Endothelial cell of umbilical vein (primary cell): Measurements from ENCODE around the gene CHMP1A. TPM values are rescaled to one million over a fixed set of nuclear protein-coding genes. Genes with fewer than 3 reads are reported as not detected.
A peak's percentile ranks its signal among the peaks of the same experiment; 100 is the strongest.

ENCODE experiments used
- BruUV-seq: library from RNA; stranded (reverse); fragments of 400-500 nt; replicated peaks from 2 replicates; lab custom pipeline; 2021; lab: Mats Ljungman, UMichigan
- CTCF ChIA-PET: fragments of 300-600, 350-600 bp; sonication (Branson Sonifier 250); formaldehyde crosslinking; loops from one replicate; lab custom pipeline; 2021; ENCODE audit warnings: antibody characterized with exemption, inconsistent platforms; lab: Charles Lee
- POLR2A ChIA-PET: fragments of 300-600, 350-600 bp; sonication (Branson Sonifier 250); formaldehyde crosslinking; loops from one replicate; lab custom pipeline; 2021; ENCODE audit warnings: antibody characterized with exemption, inconsistent platforms; lab: Charles Lee
- DNase-seq: peaks from one replicate; pipeline ENCODE4 v3.0.0-alpha.2; 2011; ENCODE audit warnings: low read depth, low spot score
- FAIRE-seq: peaks from 2 replicates; lab custom pipeline; 2011; peaks lifted over from hg19 to GRCh38; lab: Jason Lieb, UNC
- H2AFZ ChIP-seq: 2 replicates; pipeline ENCODE4 v1.6.0; 2012; ENCODE audit warnings: low read depth, low read length, control low read depth, inconsistent platforms
- H3K27ac ChIP-seq: 2 replicates; pipeline ENCODE4 v1.5.1; 2011; ENCODE audit warnings: low read depth, mild to moderate bottlenecking, control low read depth, low read length, moderate library complexity; ENCODE audit not compliant: insufficient read depth
- H3K27me3 ChIP-seq, 2 experiments: 2 replicates each; pipeline versions ENCODE4 v1.6.0 to v1.6.1; 2011; ENCODE audit warnings: low read length in 2 of 2, mixed read lengths in 1 of 2; ENCODE audit not compliant: control insufficient read depth in 2 of 2, insufficient read depth in 2 of 2
- H3K36me3 ChIP-seq, 2 experiments: 2 replicates in 1 of 2; 3 replicates in 1 of 2; pipeline ENCODE4 v1.5.1; 2011; ENCODE audit warnings: low read length in 2 of 2, mild to moderate bottlenecking in 1 of 2, moderate library complexity in 1 of 2; ENCODE audit not compliant: control insufficient read depth in 2 of 2, insufficient read depth in 2 of 2; ENCODE audit errors: extremely low read depth in 1 of 2
- H3K4me1 ChIP-seq: 3 replicates; pipeline ENCODE4 v1.5.1; 2011; ENCODE audit warnings: mild to moderate bottlenecking, low read length; ENCODE audit not compliant: control insufficient read depth, insufficient read depth; ENCODE audit errors: extremely low read depth
- H3K4me2 ChIP-seq: 2 replicates; pipeline ENCODE4 v1.6.1; 2011; ENCODE audit warnings: low read length, control low read depth, mixed read lengths; ENCODE audit not compliant: insufficient read depth
- H3K4me3 ChIP-seq, 3 experiments: fragments of 200-600 bp in 1 of 3; sonication (generic), shearing (Covaris generic) in 1 of 3; replicated peaks in 1 of 3; 2 replicates each; pipeline ENCODE4 v1.5.1; 2011 to 2016; ENCODE audit warnings: control low read depth in 3 of 3, low read length in 3 of 3, mild to moderate bottlenecking in 2 of 3, inconsistent platforms in 1 of 3, low read depth in 1 of 3, moderate library complexity in 1 of 3; ENCODE audit not compliant: insufficient read depth in 1 of 3
- H3K79me2 ChIP-seq: 2 replicates; pipeline ENCODE4 v1.6.0; 2012; ENCODE audit warnings: low read length, inconsistent platforms; ENCODE audit not compliant: control insufficient read depth, insufficient read depth
- H3K9ac ChIP-seq: replicated peaks from 2 replicates; pipeline ENCODE3; 2011; ENCODE audit warnings: low read length, control low read depth; ENCODE audit not compliant: insufficient read depth; ENCODE audit errors: extremely low read depth
- H3K9me1 ChIP-seq: replicated peaks from 3 replicates; pipeline ENCODE4 v1.6.0; 2011; ENCODE audit warnings: mild to moderate bottlenecking, low read length; ENCODE audit not compliant: control insufficient read depth, insufficient read depth; ENCODE audit errors: extremely low read depth
- H3K9me3 ChIP-seq: replicated peaks from 2 replicates; pipeline ENCODE4 v1.5.1; 2012; ENCODE audit warnings: low read length, inconsistent platforms; ENCODE audit not compliant: control insufficient read depth, insufficient read depth
- H4K20me1 ChIP-seq: replicated peaks from 2 replicates; pipeline ENCODE3; 2011; ENCODE audit warnings: mild to moderate bottlenecking, low read length; ENCODE audit not compliant: control insufficient read depth, insufficient read depth; ENCODE audit errors: extremely low read depth
- CTCF ChIP-seq, 2 donors: IDR thresholded peaks; 1 replicate in 1 of 2; 2 replicates in 1 of 2; pipeline ENCODE4 v1.5.1; 2011; ENCODE audit warnings: low read length in 2 of 2, mild to moderate bottlenecking in 2 of 2, moderate library complexity in 2 of 2, control low read depth in 1 of 2, inconsistent platforms in 1 of 2, low read depth in 1 of 2; ENCODE audit not compliant: insufficient read depth in 1 of 2; ENCODE audit errors: extremely low read depth in 1 of 2
- EZH2 ChIP-seq: IDR thresholded peaks from 2 replicates; pipeline ENCODE4 v1.6.1; 2012; ENCODE audit warnings: borderline replicate concordance, low read depth, mild to moderate bottlenecking, moderate library complexity, low read length, inconsistent platforms; ENCODE audit not compliant: severe bottlenecking
- GATA2 ChIP-seq: IDR thresholded peaks from 2 replicates; pipeline ENCODE4 v1.7.0; 2011; ENCODE audit warnings: low read depth, mild to moderate bottlenecking, moderate library complexity, mixed read lengths, low read length; ENCODE audit not compliant: insufficient read length, insufficient read depth
- JUN ChIP-seq: IDR thresholded peaks from 2 replicates; pipeline ENCODE4 v1.6.1; 2011; ENCODE audit warnings: borderline replicate concordance, low read depth; ENCODE audit not compliant: insufficient read length, insufficient read depth
- POLR2A ChIP-seq: IDR thresholded peaks from 2 replicates; pipeline ENCODE4 v1.6.1; 2012; ENCODE audit warnings: low read depth, mild to moderate bottlenecking, control low read depth, low read length
- POLR2AphosphoS5 ChIP-seq: IDR thresholded peaks from 2 replicates; pipeline ENCODE4 v1.6.1; 2012; ENCODE audit warnings: low read depth, mild to moderate bottlenecking, control low read depth, low read length, moderate library complexity; ENCODE audit not compliant: insufficient read depth
- dilution Hi-C: fragments of 300-500 bp; cut with MboI; formaldehyde crosslinking; loops from one replicate; pipeline ENCODE4 v1.15.0; 2019; ENCODE audit warnings: low sequenced_read_pairs; ENCODE audit not compliant: extremely low pct_ligation_motif_present
- intact Hi-C: fragments of 100-400 bp; cut with micrococcal nuclease; formaldehyde crosslinking; loops from one replicate; pipeline ENCODE4 v1.10.0; 2022
- polyA plus RNA-seq, 4 experiments: library from polyadenylated mRNA; depleted of rRNA in 3 of 4; stranded (reverse) in 3 of 4; unstranded in 1 of 4; fragments of >200 nt; gene quantifications; 2 replicates each; pipeline versions ENCODE4 v1.2.1 to v1.2.3, GENCODE V29; 2011 to 2012; ENCODE audit warnings: missing spikeins in 1 of 4
- total RNA-seq: library from RNA; stranded (reverse); gene quantifications from 2 replicates; pipeline ENCODE4 v1.2.3, GENCODE V29; 2021

CHMP1A gene
- total and polyA plus RNA-seq, 2 donors (not counting 3 experiments of a cell fraction or from before 2014, with no cell fraction given): 83.9 to 101 TPM

- dilution Hi-C loops: no loop called here
- CTCF ChIA-PET: interaction anchor here (0.6 to 3.9 kb wide), 3 partner anchors 10 to 27 kb away, joined by 3 to 48 read pairs (median 7); partner anchors contain the start of gene DPEP1
These were observed 56.6 kb downstream of the CHMP1A start for GRCh38 chr16:89600956-89601355.

GRCh38 chr16:89600427-89600826 lies 57.1 kb downstream of the CHMP1A start:
- no peak overlapping the region for H3K27ac ChIP-seq
- no peak overlapping the region for H3K4me3 ChIP-seq
- no peak overlapping the region for H3K4me2 ChIP-seq
- intact Hi-C loops (no loop called here), dilution Hi-C loops (no loop called here)
- no peaks in the 10 kb centered on the region for H3K9me1 ChIP-seq
- no peaks in the 10 kb centered on the region for H3K27me3 ChIP-seq
- peaks cover 11% of the 10 kb centered on the region for H3K4me1 ChIP-seq
- BruUV-seq: no TSS peak
- H3K9ac ChIP-seq: no peak overlapping the region
- DNase-seq (no peak), FAIRE-seq (no peak)
- H3K79me2 ChIP-seq: no peaks in the 10 kb centered on the region
- ChIA-PET CTCF (interaction anchor here (0.6 to 3.9 kb wide), 4 partner anchors 8 to 28 kb away, joined by 3 to 48 read pairs (median 5); partner anchors contain the start of gene DPEP1), POLR2A (no interaction called here)
- no peaks in the 10 kb centered on the region for H3K36me3 ChIP-seq
- H3K9me3 ChIP-seq: no peaks in the 10 kb centered on the region
- H2AFZ ChIP-seq: no peak overlapping the region
- no peaks in the 10 kb centered on the region for H4K20me1 ChIP-seq
- no peak for TF ChIP-seq POLR2A
- TF ChIP-seq EZH2: no peak
- no peak for TF ChIP-seq CTCF (IDR thresholded peaks at IDR 0.05; ENCODE audit: extremely low read depth in 1 of 2, insufficient read depth in 1 of 2, low read depth in 1 of 2, low read length in 2 of 2)
- no peak for TF ChIP-seq JUN
- no peak for TF ChIP-seq GATA2
- no peak for TF ChIP-seq POLR2AphosphoS5

More at GRCh38 chr16:89600956-89601355, 56.6 kb downstream of the CHMP1A start:
- FAIRE-seq (peak; percentile 8), DNase-seq (no peak)
- Histone ChIP-seq H3K79me2 (no peaks in the 10 kb centered on the region), H3K4me1 (peaks cover 11% of the 10 kb centered on the region), H3K9me1 (no peaks in the 10 kb centered on the region), H3K27ac (no peak overlapping the region), H4K20me1 (no peaks in the 10 kb centered on the region), H3K9ac (no peak overlapping the region), H3K4me2 (no peak overlapping the region), H3K4me3 (no peak overlapping the region), H3K27me3 (no peaks in the 10 kb centered on the region), H2AFZ (no peak overlapping the region), H3K36me3 (no peaks in the 10 kb centered on the region), H3K9me3 (no peaks in the 10 kb centered on the region)
- POLR2A ChIA-PET: no interaction called here
- intact Hi-C loops: no loop called here
- TF ChIP-seq EZH2: no peak
- BruUV-seq: no TSS peak
